WERI-Rb-1 (cell line): ENCODE results near the gene CREG2.
"Not testable (repeated sequence)": the region's sequence is repeated elsewhere in the genome, so short reads cannot be mapped to it uniquely, and the experiment has no call there.

ENCODE experiments used
- DNase-seq: peaks from one replicate; pipeline ENCODE4 v3.0.0-alpha.2; 2020
- H3K27ac ChIP-seq: fragments of 250-450 bp; sonication (Bioruptor Pico); 2 replicates; pipeline ENCODE4 v1.5.1; 2020; ENCODE audit warnings: mild to moderate bottlenecking, moderate library complexity
- H3K27me3 ChIP-seq: fragments of 250-450 bp; sonication (Bioruptor Pico); 2 replicates; pipeline ENCODE4 v1.5.1; 2021; ENCODE audit warnings: mild to moderate bottlenecking, low read depth, moderate library complexity; ENCODE audit not compliant: insufficient read depth, severe bottlenecking
- H3K36me3 ChIP-seq: fragments of 250-450 bp; sonication (Bioruptor Pico); 2 replicates; pipeline ENCODE4 v1.5.1; 2020; ENCODE audit warnings: mild to moderate bottlenecking, moderate library complexity
- H3K4me3 ChIP-seq: 2 replicates; pipeline ENCODE4 v1.5.1; 2011; ENCODE audit warnings: low read depth, mild to moderate bottlenecking, control low read depth, low read length
- H3K9me3 ChIP-seq: fragments of 250-450 bp; sonication (Bioruptor Pico); 2 replicates; pipeline ENCODE4 v1.5.1; 2021; ENCODE audit warnings: mild to moderate bottlenecking, moderate library complexity; ENCODE audit not compliant: severe bottlenecking
- TF ChIP-seq, protein P1 (sequence below): IDR thresholded peaks from 2 replicates; pipeline ENCODE4 v1.5.1; 2011; ENCODE audit warnings: low read depth, mild to moderate bottlenecking, control low read depth, inconsistent platforms, low read length

Gene CREG2

GRCh38 chr2:101329026-101329425 lies 58.3 kb downstream of the CREG2 start:
- no peak overlapping the region for H3K4me3 ChIP-seq
- H3K27me3 ChIP-seq: no peaks in the 10 kb centered on the region
- no peak overlapping the region for H3K27ac ChIP-seq

DNA sequence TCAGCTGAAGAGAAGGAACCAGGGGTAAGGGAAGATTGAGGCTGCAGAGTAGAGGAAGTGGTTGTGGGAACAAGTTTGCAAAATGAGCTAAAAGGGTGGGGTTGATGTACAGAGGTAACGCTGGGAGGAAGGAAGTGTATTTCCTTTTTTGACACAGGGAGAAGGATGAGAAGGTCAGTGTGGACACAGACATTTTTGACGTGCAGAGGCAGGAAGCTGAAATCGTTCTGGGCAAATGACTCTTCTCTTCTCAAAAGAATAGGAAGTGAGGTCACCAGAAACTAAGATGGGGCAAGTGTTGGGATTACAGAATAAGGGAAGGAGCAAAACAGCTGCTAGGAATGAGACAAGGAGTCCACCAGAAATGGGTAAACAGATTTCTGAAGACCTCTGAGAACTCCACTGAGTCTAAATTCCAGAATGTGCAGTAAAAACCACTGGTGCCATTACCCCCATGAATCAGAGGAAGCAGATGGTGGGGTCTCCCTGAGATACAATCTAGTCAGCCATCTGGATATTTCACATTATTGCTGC lies 58.8 kb downstream of the CREG2 start:
- Histone ChIP-seq H3K27ac (no peak overlapping the region), H3K36me3 (no peaks in the 10 kb centered on the region), H3K4me3 (no peak overlapping the region), H3K9me3 (peaks cover 4% of the 10 kb centered on the region), H3K27me3 (no peaks in the 10 kb centered on the region)
- no peak for DNase-seq
- TF ChIP-seq, protein P1, sequence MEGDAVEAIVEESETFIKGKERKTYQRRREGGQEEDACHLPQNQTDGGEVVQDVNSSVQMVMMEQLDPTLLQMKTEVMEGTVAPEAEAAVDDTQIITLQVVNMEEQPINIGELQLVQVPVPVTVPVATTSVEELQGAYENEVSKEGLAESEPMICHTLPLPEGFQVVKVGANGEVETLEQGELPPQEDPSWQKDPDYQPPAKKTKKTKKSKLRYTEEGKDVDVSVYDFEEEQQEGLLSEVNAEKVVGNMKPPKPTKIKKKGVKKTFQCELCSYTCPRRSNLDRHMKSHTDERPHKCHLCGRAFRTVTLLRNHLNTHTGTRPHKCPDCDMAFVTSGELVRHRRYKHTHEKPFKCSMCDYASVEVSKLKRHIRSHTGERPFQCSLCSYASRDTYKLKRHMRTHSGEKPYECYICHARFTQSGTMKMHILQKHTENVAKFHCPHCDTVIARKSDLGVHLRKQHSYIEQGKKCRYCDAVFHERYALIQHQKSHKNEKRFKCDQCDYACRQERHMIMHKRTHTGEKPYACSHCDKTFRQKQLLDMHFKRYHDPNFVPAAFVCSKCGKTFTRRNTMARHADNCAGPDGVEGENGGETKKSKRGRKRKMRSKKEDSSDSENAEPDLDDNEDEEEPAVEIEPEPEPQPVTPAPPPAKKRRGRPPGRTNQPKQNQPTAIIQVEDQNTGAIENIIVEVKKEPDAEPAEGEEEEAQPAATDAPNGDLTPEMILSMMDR: no peak

More at GRCh38 chr2:101329026-101329425, 58.3 kb downstream of the CREG2 start:
- peaks cover 4% of the 10 kb centered on the region for H3K9me3 ChIP-seq
- TF ChIP-seq, protein P1: no peak
- no peaks in the 10 kb centered on the region for H3K36me3 ChIP-seq
- DNase-seq: no peak

GRCh38 chr2:101327863-101328394 lies 59.4 kb downstream of the CREG2 start:
- no peak overlapping the region for H3K27ac ChIP-seq

DNA sequence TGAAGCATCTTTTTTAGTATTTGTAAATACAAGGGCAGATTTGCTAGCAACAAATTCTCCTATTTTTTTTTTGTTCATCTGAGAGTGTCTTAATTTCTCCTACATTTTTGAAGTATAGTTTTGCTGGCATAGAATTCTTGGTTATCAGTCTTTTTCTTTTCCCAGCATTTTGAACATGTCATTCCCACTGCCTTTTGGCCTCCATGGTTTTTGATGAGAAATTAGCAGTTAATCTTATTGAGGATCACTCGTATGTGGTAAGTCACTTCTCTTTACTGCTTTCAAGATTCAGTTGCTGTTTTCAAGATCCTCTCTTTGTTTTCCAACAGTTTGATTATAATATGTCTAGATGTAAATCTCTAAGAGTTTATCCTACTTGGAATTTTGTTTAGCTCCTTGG lies 61.9 kb downstream of the CREG2 start:
- no peaks in the 10 kb centered on the region for H3K36me3 ChIP-seq
- DNase-seq: no peak
- H3K27me3 ChIP-seq: no peaks in the 10 kb centered on the region
- H3K9me3 ChIP-seq: peaks cover 7% of the 10 kb centered on the region
- no peak overlapping the region for H3K27ac ChIP-seq
- TF ChIP-seq, protein P1: no peak
- H3K4me3 ChIP-seq: no peak overlapping the region

More at GRCh38 chr2:101327863-101328394, 59.4 kb downstream of the CREG2 start:
- Histone ChIP-seq H3K36me3 (no peaks in the 10 kb centered on the region), H3K27me3 (no peaks in the 10 kb centered on the region), H3K4me3 (no peak overlapping the region), H3K9me3 (peaks cover 4% of the 10 kb centered on the region)
- no peak for DNase-seq
- TF ChIP-seq, protein P1: no peak

GRCh38 chr2:101316568-101316967 lies 70.7 kb downstream of the CREG2 start:
- not testable (repeated sequence) for H3K9me3 ChIP-seq, H3K27me3 ChIP-seq, H3K27ac ChIP-seq, DNase-seq, H3K4me3 ChIP-seq, H3K36me3 ChIP-seq

GRCh38 chr2:101311696-101312017 lies 75.6 kb downstream of the CREG2 start:
- Histone ChIP-seq H3K36me3 (peaks cover 13% of the 10 kb centered on the region), H3K27me3 (no peaks in the 10 kb centered on the region), H3K27ac (no peak overlapping the region), H3K9me3 (no peaks in the 10 kb centered on the region), H3K4me3 (no peak overlapping the region)
- no peak for DNase-seq
- TF ChIP-seq, protein P1: no peak
